Measurements from ENCODE around the gene LSR.

DNA sequence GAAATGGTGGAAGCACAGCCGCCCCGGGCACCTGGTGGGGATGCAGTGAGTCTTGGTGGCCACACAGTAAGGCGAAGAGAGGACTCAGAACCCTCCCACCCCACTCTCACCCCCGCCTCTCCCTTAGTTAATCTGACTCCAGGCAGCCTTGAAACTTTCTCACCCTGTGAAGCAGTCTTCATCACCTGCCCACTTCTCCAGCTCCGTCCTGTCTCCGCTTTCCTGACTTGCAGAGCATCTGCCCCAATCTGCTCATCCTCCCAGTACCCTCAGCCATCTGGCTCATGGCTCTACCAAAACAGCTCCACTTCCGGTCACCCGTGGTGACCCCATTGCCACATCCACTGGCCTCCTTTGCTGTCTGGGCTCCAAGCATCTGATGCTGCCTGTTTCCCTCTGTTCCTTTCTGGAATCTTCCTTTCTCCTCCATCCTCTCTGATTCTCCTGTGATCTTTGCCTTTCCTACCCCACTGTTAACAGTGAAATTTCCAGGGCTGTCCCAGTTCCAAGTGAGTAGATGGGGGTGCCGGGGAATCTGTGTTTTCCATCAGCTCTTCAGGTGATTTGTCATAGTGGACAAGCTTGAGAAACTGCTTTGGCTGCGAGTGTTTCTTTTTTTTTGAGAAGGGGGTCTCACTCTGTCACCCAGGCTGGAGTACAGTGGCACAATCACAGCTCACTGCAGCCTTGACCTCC lies 24.3 kb downstream of the LSR start:
- TF ChIP-seq, protein P1, sequence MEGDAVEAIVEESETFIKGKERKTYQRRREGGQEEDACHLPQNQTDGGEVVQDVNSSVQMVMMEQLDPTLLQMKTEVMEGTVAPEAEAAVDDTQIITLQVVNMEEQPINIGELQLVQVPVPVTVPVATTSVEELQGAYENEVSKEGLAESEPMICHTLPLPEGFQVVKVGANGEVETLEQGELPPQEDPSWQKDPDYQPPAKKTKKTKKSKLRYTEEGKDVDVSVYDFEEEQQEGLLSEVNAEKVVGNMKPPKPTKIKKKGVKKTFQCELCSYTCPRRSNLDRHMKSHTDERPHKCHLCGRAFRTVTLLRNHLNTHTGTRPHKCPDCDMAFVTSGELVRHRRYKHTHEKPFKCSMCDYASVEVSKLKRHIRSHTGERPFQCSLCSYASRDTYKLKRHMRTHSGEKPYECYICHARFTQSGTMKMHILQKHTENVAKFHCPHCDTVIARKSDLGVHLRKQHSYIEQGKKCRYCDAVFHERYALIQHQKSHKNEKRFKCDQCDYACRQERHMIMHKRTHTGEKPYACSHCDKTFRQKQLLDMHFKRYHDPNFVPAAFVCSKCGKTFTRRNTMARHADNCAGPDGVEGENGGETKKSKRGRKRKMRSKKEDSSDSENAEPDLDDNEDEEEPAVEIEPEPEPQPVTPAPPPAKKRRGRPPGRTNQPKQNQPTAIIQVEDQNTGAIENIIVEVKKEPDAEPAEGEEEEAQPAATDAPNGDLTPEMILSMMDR (IDR thresholded peaks at IDR 0.05 in 8 of 11, conservative IDR thresholded peaks at IDR 0.05 in 3 of 11), result no peak
- TF ChIP-seq POLR2A (IDR thresholded peaks at IDR 0.05), result no peak
- no peak for TF ChIP-seq POLR2AphosphoS5 (IDR thresholded peaks at IDR 0.05)
